HepG2 (cell line): ENCODE data around the gene PPM1H. TPM values are rescaled to one million over a fixed set of nuclear protein-coding genes. Genes with fewer than 3 reads are reported as not detected.

Experiments
- DR1 ChIP-seq: sonication (generic); formaldehyde crosslinking; IDR thresholded peaks from 2 replicates; pipeline ENCODE4 v1.8.0; 2021; ENCODE audit warnings: mild to moderate bottlenecking, missing genetic modification reagents, inconsistent platforms
- FOXC1 ChIP-seq: sonication (generic); formaldehyde crosslinking; IDR thresholded peaks from 2 replicates; pipeline ENCODE4 v1.8.0; 2022; ENCODE audit warnings: mild to moderate bottlenecking, missing genetic modification reagents, borderline replicate concordance
- GMEB1 ChIP-seq: sonication (generic); formaldehyde crosslinking; IDR thresholded peaks from 2 replicates; pipeline ENCODE4 v1.5.1; 2020; ENCODE audit warnings: missing genetic modification reagents, mild to moderate bottlenecking, borderline replicate concordance
- GZF1 ChIP-seq: sonication (generic); formaldehyde crosslinking; IDR thresholded peaks from 2 replicates; pipeline ENCODE4 v1.5.1; 2020; ENCODE audit warnings: mild to moderate bottlenecking, missing genetic modification reagents
- MEIS1 ChIP-seq: sonication (generic); formaldehyde crosslinking; IDR thresholded peaks from 2 replicates; pipeline ENCODE4 v1.9.0; 2021; ENCODE audit warnings: mild to moderate bottlenecking, missing genetic modification reagents, moderate library complexity, borderline replicate concordance
- MIER2 ChIP-seq: IDR thresholded peaks from 2 replicates; pipeline ENCODE4 v1.6.1; 2016; ENCODE audit warnings: missing biosample characterization, missing genetic modification reagents
- ONECUT2 ChIP-seq: sonication (generic); formaldehyde crosslinking; IDR thresholded peaks from 2 replicates; pipeline ENCODE4 v1.4.0; 2020; ENCODE audit warnings: missing genetic modification reagents
- REXO4 ChIP-seq: sonication (generic); formaldehyde crosslinking; IDR thresholded peaks from 2 replicates; pipeline ENCODE4 v1.8.0; 2022; ENCODE audit warnings: missing genetic modification reagents, mild to moderate bottlenecking, borderline replicate concordance
- SMAD3 ChIP-seq: sonication (generic); formaldehyde crosslinking; IDR thresholded peaks from 2 replicates; pipeline ENCODE4 v1.4.0; 2020; ENCODE audit warnings: missing genetic modification reagents
- TRIM24 ChIP-seq: sonication (generic); formaldehyde crosslinking; IDR thresholded peaks from 2 replicates; pipeline ENCODE4 v1.8.0; 2022; ENCODE audit warnings: mild to moderate bottlenecking, missing genetic modification reagents
- ZBTB26 ChIP-seq: IDR thresholded peaks from 2 replicates; pipeline ENCODE4 v1.6.1; 2016; ENCODE audit warnings: missing compliant biosample characterization, missing genetic modification reagents, borderline replicate concordance
- ZBTB33 ChIP-seq: sonication (generic); formaldehyde crosslinking; IDR thresholded peaks from 2 replicates; pipeline ENCODE4 v1.4.0; 2020; ENCODE audit warnings: missing genetic modification reagents
- ZNF10 ChIP-seq: sonication (generic); formaldehyde crosslinking; IDR thresholded peaks from 2 replicates; pipeline ENCODE4 v1.4.0; 2020; ENCODE audit warnings: mild to moderate bottlenecking, low read depth, missing genetic modification reagents, borderline replicate concordance
- ZNF143 ChIP-seq: sonication (generic); formaldehyde crosslinking; IDR thresholded peaks from 2 replicates; pipeline ENCODE4 v1.4.0; 2020; ENCODE audit warnings: missing genetic modification reagents
- ZNF337 ChIP-seq: sonication (generic); formaldehyde crosslinking; IDR thresholded peaks from 2 replicates; pipeline ENCODE4 v1.5.1; 2020; ENCODE audit warnings: missing genetic modification reagents, low read depth, mild to moderate bottlenecking, borderline replicate concordance
- ZNF740 ChIP-seq: sonication (generic); formaldehyde crosslinking; IDR thresholded peaks from 2 replicates; pipeline ENCODE4 v1.4.0; 2020; ENCODE audit warnings: missing genetic modification reagents
- ZNF749 ChIP-seq: sonication (generic); formaldehyde crosslinking; IDR thresholded peaks from 2 replicates; pipeline ENCODE4 v1.8.0; 2022; ENCODE audit warnings: mild to moderate bottlenecking, missing genetic modification reagents, moderate library complexity, borderline replicate concordance
- ZSCAN21 ChIP-seq: sonication (generic); formaldehyde crosslinking; IDR thresholded peaks from 2 replicates; pipeline ENCODE4 v1.8.0; 2022; ENCODE audit warnings: mild to moderate bottlenecking, missing genetic modification reagents, moderate library complexity, borderline replicate concordance
- polyA plus RNA-seq, 8 experiments: library from polyadenylated mRNA; depleted of rRNA in 3 of 8; stranded (reverse) in 7 of 8; unstranded in 1 of 8; fragments of >200 nt; fragmentation: Illumina TruSeq in 4 of 8; extraction: Trizol in 4 of 8; gene quantifications; 2 replicates each; pipeline versions ENCODE4 v1.2.1 to v1.2.3, GENCODE V29; 2011 to 2016; ENCODE audit warnings: low read depth in 4 of 8, missing spikeins in 1 of 8, mixed read lengths in 1 of 8; ENCODE audit not compliant: insufficient read depth in 1 of 8
- total RNA-seq, 5 experiments: library from RNA; depleted of rRNA; stranded (reverse); fragments of >200 nt; fragmentation: Illumina TruSeq; extraction: Trizol; gene quantifications; 2 replicates each; pipeline ENCODE4 v1.2.3, GENCODE V29; 2016; ENCODE audit warnings: low read depth in 1 of 5

The PPM1H gene
- total and polyA plus RNA-seq, 2 of the 13 experiments (the other 11 are each of a cell fraction or from before 2014, with no cell fraction given), result 29.1 to 38.1 TPM

DNA sequence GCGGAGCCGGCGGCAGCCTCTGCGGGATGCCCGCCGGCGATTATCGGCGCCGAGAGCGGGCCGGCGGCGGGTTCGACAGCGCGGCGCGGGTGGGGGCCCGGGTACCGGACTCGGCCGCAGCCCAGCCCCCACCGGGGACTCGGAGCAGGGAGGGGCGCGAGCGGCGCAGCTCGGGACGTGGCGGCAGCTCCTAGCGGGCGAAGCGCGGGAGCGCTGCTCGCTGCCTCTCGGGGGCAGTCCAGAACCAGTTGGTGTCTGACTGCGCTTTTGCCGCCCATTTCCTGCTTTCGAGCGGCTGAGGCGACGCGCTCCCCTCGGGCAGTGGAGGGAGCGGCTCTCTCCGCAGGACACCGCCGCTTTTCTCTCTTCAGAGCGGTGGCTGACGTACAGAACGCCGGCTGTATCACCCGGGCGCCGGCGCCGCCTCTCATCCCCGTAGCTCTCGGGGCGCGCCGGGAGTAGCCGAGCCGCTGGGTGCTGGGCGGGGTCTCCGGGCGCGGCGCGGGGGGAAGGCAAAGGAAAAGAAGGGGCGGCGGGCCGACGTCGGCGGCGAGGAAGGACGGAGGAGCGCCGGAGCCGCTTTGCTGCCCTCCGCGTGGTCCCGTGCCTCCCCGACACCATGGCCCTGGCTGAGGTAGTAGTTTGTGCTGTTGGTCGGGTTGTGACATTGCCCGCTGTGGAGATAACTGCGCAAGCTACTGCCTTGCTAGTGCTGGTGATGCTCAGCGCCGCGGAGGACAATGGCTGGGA lies 331.7 kb downstream of the PPM1H start (continued):
- TF ChIP-seq GMEB1, result no peak
- no peak for TF ChIP-seq MEIS1
- no peak for TF ChIP-seq ZNF143 (CRISPR knock-in tag)
- TF ChIP-seq MIER2, result peak; percentile 32; the same call in 1 of the 2 replicates
- no peak for TF ChIP-seq ZNF740
- TF ChIP-seq SMAD3 (CRISPR knock-in tag), result no peak
- TF ChIP-seq ONECUT2, result no peak
- 0 out of 2 replicates have a peak, but pooled peaks have one; percentile 27 for TF ChIP-seq DR1 (CRISPR knock-in tag)
- no peak for TF ChIP-seq ZNF749 (CRISPR knock-in tag)
- no peak for TF ChIP-seq GZF1 (CRISPR knock-in tag)
- no peak for TF ChIP-seq ZNF337 (CRISPR knock-in tag)
- TF ChIP-seq ZSCAN21, result 0 out of 2 replicates have a peak, but pooled peaks have one; percentile 55
- no peak for TF ChIP-seq TRIM24
- no peak for TF ChIP-seq ZBTB26 (CRISPR knock-in tag)
- no peak for TF ChIP-seq ZNF10 (CRISPR knock-in tag)
- peak; percentile 66; the same call in 1 of the 2 replicates for TF ChIP-seq FOXC1
- no peak for TF ChIP-seq REXO4 (CRISPR knock-in tag)
- TF ChIP-seq ZBTB33, result no peak
